Activated gamma-delta T cell treated with Interleukin-2 at 50 U/mL for 16 hours (primary cell): ENCODE measurements around the gene PALD1.

Source experiments
- DNase-seq: peaks from one replicate; pipeline ENCODE4 v3.0.0-alpha.2; 2020

The PALD1 gene

GRCh38 chr10:70508912-70509756 is 30.6 kb downstream of the PALD1 start:
- no peak for DNase-seq

GRCh38 chr10:70509757-70510147 is 31.2 kb downstream of the PALD1 start:
- no peak for DNase-seq

GRCh38 chr10:70510453-70510852 is 31.9 kb downstream of the PALD1 start:
- no peak for DNase-seq

GRCh38 chr10:70510904-70511303 is 32.3 kb downstream of the PALD1 start:
- DNase-seq, result no peak

GRCh38 chr10:70512149-70512639 is 33.6 kb downstream of the PALD1 start:
- DNase-seq, result no peak

GRCh38 chr10:70513848-70514309 is 35.3 kb downstream of the PALD1 start:
- DNase-seq, result no peak

- no peak for DNase-seq
Measured at GRCh38 chr10:70514591-70514990, 36.0 kb downstream of the PALD1 start.

GRCh38 chr10:70515035-70515667 is 36.6 kb downstream of the PALD1 start:
- DNase-seq, result no peak

- DNase-seq, result no peak
Measured at GRCh38 chr10:70518695-70519094, 40.1 kb downstream of the PALD1 start.

GRCh38 chr10:70523057-70523456 is 44.5 kb downstream of the PALD1 start:
- DNase-seq, result no peak

- no peak for DNase-seq
Measured at GRCh38 chr10:70523549-70523948, 45.0 kb downstream of the PALD1 start.

- no peak for DNase-seq
Measured at GRCh38 chr10:70528314-70528713, 49.7 kb downstream of the PALD1 start.

GRCh38 chr10:70528741-70529362 is 50.3 kb downstream of the PALD1 start:
- DNase-seq, result no peak

- DNase-seq, result no peak
Measured at GRCh38 chr10:70529848-70530247, 51.3 kb downstream of the PALD1 start.

GRCh38 chr10:70530315-70530714 is 51.7 kb downstream of the PALD1 start:
- no peak for DNase-seq

- DNase-seq, result no peak
Measured at GRCh38 chr10:70532554-70533188, 54.1 kb downstream of the PALD1 start.

GRCh38 chr10:70533189-70533558 is 54.6 kb downstream of the PALD1 start:
- no peak for DNase-seq

GRCh38 chr10:70534281-70534680 is 55.7 kb downstream of the PALD1 start:
- no peak for DNase-seq

- DNase-seq, result no peak
Measured at GRCh38 chr10:70535001-70535400, 56.4 kb downstream of the PALD1 start.

GRCh38 chr10:70535451-70535850 is 56.9 kb downstream of the PALD1 start:
- DNase-seq, result no peak

- no peak for DNase-seq
Measured at GRCh38 chr10:70536196-70536861, 57.8 kb downstream of the PALD1 start.

- DNase-seq, result no peak
Measured at GRCh38 chr10:70537398-70538194, 59.0 kb downstream of the PALD1 start.
